Measurements from ENCODE around the gene RPL10.

Gene RPL10

GRCh38 chrX:154441984-154442707 is 44.0 kb downstream of the RPL10 start:
- H3K4me3 ChIP-seq (replicated peaks; ENCODE audit: low read depth, low read length): no peak overlapping the region
- no peak for TF ChIP-seq CTCF (IDR thresholded peaks at IDR 0.05; ENCODE audit: low read length, missing control alignments)
- DNase-seq (ENCODE audit: low read depth): no peak

- peak overlapping the region; percentile 36 for H3K4me3 ChIP-seq (replicated peaks; ENCODE audit: low read depth, low read length)
- DNase-seq (ENCODE audit: low read depth): no peak
- no peak for TF ChIP-seq CTCF (IDR thresholded peaks at IDR 0.05; ENCODE audit: low read length, missing control alignments)
Measured at GRCh38 chrX:154443479-154443910, 45.3 kb downstream of the RPL10 start.

GRCh38 chrX:154443992-154444754 is 46.0 kb downstream of the RPL10 start, which contains the start of gene FAM50A:
TSS of gene FAM50A (plus strand) at chrX:154444141. CDS start at chrX:154444236, 95 bp downstream.
- no peak for TF ChIP-seq CTCF (IDR thresholded peaks at IDR 0.05; ENCODE audit: low read length, missing control alignments)
- peak; percentile 53 for DNase-seq (ENCODE audit: low read depth)
- H3K4me3 ChIP-seq (replicated peaks; ENCODE audit: low read depth, low read length): peak within 1 kb of the TSS; percentile 63

- TF ChIP-seq CTCF (IDR thresholded peaks at IDR 0.05; ENCODE audit: low read length, missing control alignments): no peak
- DNase-seq (ENCODE audit: low read depth): no peak
- H3K4me3 ChIP-seq (replicated peaks; ENCODE audit: low read depth, low read length): peak overlapping the region; percentile 63
Measured at GRCh38 chrX:154444755-154445246, 46.6 kb downstream of the RPL10 start.

GRCh38 chrX:154445776-154446175 is 47.6 kb downstream of the RPL10 start:
- DNase-seq (ENCODE audit: low read depth): no peak
- no peak overlapping the region for H3K4me3 ChIP-seq (replicated peaks; ENCODE audit: low read depth, low read length)
- no peak for TF ChIP-seq CTCF (IDR thresholded peaks at IDR 0.05; ENCODE audit: low read length, missing control alignments)

GRCh38 chrX:154446430-154446829 is 48.3 kb downstream of the RPL10 start:
- no peak for DNase-seq (ENCODE audit: low read depth)
- no peak for TF ChIP-seq CTCF (IDR thresholded peaks at IDR 0.05; ENCODE audit: low read length, missing control alignments)
- H3K4me3 ChIP-seq (replicated peaks; ENCODE audit: low read depth, low read length): no peak overlapping the region

Data from fibroblast of pulmonary artery (primary cell).